K562 (cell line): ENCODE data around the gene BCAP31. TPM values are rescaled to one million over a fixed set of nuclear protein-coding genes. Genes with fewer than 3 reads are reported as not detected.
"Not testable (repeated sequence)": the region's sequence is repeated elsewhere in the genome, so short reads cannot be mapped to it uniquely, and the experiment has no call there.

ENCODE experiments used
- ATAC-seq: fragments of 200-7000 bp; cut with Tn5 transposase; 3 replicates; pipeline ENCODE4 v1.9.1; 2020; ENCODE audit warnings: moderate library complexity
- BruUV-seq: library from RNA; stranded (reverse); fragments of 400-500 nt; replicated peaks from 2 replicates; lab custom pipeline; 2021; lab: Mats Ljungman, UMichigan
- CTCF ChIA-PET: fragments of 300-600 bp; formaldehyde crosslinking; extraction: SDS; loops from one replicate; lab custom pipeline; 2021; ENCODE audit warnings: low intra/inter-chr PET ratio; lab: Yijun Ruan, JAX
- POLR2A ChIA-PET: fragments of 300-600, 350-650 bp; sonication (Branson Sonifier 250); formaldehyde crosslinking; extraction: SDS; loops from one replicate; lab custom pipeline; 2021; ENCODE audit warnings: antibody characterized with exemption, inconsistent platforms; lab: Yijun Ruan, JAX
- DNase-seq, 4 experiments: peaks; one replicate each; pipeline versions ENCODE4 v3.0.0 to v3.0.0-alpha.2; 2011 to 2018; ENCODE audit warnings: low spot score in 3 of 4, mixed read lengths in 3 of 4; ENCODE audit errors: extremely low read depth in 1 of 4
- FAIRE-seq: peaks from 2 replicates; lab custom pipeline; 2011; peaks lifted over from hg19 to GRCh38; lab: Jason Lieb, UNC
- H2AFZ ChIP-seq: 2 replicates; pipeline ENCODE4 v1.6.0; 2011; ENCODE audit warnings: low read depth, low read length, control low read depth, inconsistent platforms
- H3K27ac ChIP-seq: fragments of 200-600 bp; 3 replicates; pipeline ENCODE4 v1.8.0; 2011; ENCODE audit warnings: low read depth, mild to moderate bottlenecking, control low read depth, inconsistent platforms, low read length, moderate library complexity, mixed read lengths; ENCODE audit errors: extremely low read depth
- H3K27me3 ChIP-seq, 2 experiments: fragments of 300-600 bp in 1 of 2; 2 replicates in 1 of 2; 3 replicates in 1 of 2; pipeline versions ENCODE4 v1.6.0 to v1.8.0; 2011; ENCODE audit warnings: inconsistent platforms in 2 of 2, low read length in 2 of 2, mild to moderate bottlenecking in 1 of 2, mixed read lengths in 1 of 2, moderate library complexity in 1 of 2; ENCODE audit not compliant: control insufficient read depth in 2 of 2, insufficient read depth in 2 of 2
- H3K36me3 ChIP-seq: fragments of 300-600 bp; 3 replicates; pipeline ENCODE4 v1.8.0; 2011; ENCODE audit warnings: mild to moderate bottlenecking, low read length, inconsistent platforms; ENCODE audit not compliant: control insufficient read depth, insufficient read depth
- H3K4me1 ChIP-seq, 2 experiments: fragments of 200-600 bp in 1 of 2; replicated peaks in 1 of 2; 2 replicates in 1 of 2; 3 replicates in 1 of 2; pipeline versions ENCODE4 v1.5.1 to v1.8.0; 2011; ENCODE audit warnings: inconsistent platforms in 2 of 2, low read length in 2 of 2, mild to moderate bottlenecking in 1 of 2, mixed read lengths in 1 of 2, moderate library complexity in 1 of 2; ENCODE audit not compliant: control insufficient read depth in 2 of 2, insufficient read depth in 2 of 2
- H3K4me2 ChIP-seq: 2 replicates; pipeline ENCODE4 v1.6.1; 2011; ENCODE audit warnings: low read length, control low read depth, inconsistent platforms, mixed read lengths; ENCODE audit not compliant: insufficient read depth
- H3K4me3 ChIP-seq: fragments of 200-600 bp; sonication (generic), shearing (Covaris generic); 2 replicates; pipeline ENCODE4 v1.5.1; 2016; ENCODE audit warnings: control low read depth, inconsistent platforms
- H3K79me2 ChIP-seq: fragments of 200-600 bp; 3 replicates; pipeline ENCODE4 v1.8.0; 2011; ENCODE audit warnings: low read length, inconsistent platforms; ENCODE audit not compliant: control insufficient read depth, insufficient read depth
- H3K9ac ChIP-seq, 2 experiments: 2 replicates each; pipeline versions ENCODE4 v1.6.0 to v1.6.1; 2011; ENCODE audit warnings: low read depth in 2 of 2, low read length in 2 of 2, control low read depth in 1 of 2, inconsistent platforms in 1 of 2, mild to moderate bottlenecking in 1 of 2, mixed read lengths in 1 of 2; ENCODE audit not compliant: insufficient read depth in 1 of 2
- H3K9me1 ChIP-seq: one replicate; pipeline ENCODE4 v1.6.0; 2011; ENCODE audit warnings: inconsistent platforms, mild to moderate bottlenecking, low read length, moderate library complexity; ENCODE audit not compliant: control insufficient read depth, insufficient read depth
- H3K9me3 ChIP-seq: replicated peaks from 2 replicates; pipeline ENCODE4 v1.5.1; 2011; ENCODE audit warnings: low read depth, low read length, inconsistent platforms; ENCODE audit not compliant: control insufficient read depth, insufficient read depth
- H4K20me1 ChIP-seq: replicated peaks from 2 replicates; pipeline ENCODE4 v1.6.1; 2011; ENCODE audit warnings: low read length, inconsistent platforms, mixed read lengths; ENCODE audit not compliant: control insufficient read depth, insufficient read depth
- C11orf30 ChIP-seq: fragments of 450-650 bp; IDR thresholded peaks from 2 replicates; pipeline ENCODE4 v1.6.1; 2016; ENCODE audit warnings: low read depth, mild to moderate bottlenecking
- CUX1 ChIP-seq: fragments of 200-800 bp; sonication (Bioruptor generic); IDR thresholded peaks from 2 replicates; pipeline ENCODE4 v1.6.1; 2016; ENCODE audit warnings: missing genetic modification characterization, missing compliant biosample characterization
- EP400 ChIP-seq: fragments of 450-650 bp; IDR thresholded peaks from 2 replicates; pipeline ENCODE4 v1.6.1; 2017; ENCODE audit warnings: antibody characterized with exemption, mild to moderate bottlenecking, moderate library complexity
- MEIS2 ChIP-seq: fragments of 450-650 bp; IDR thresholded peaks from 2 replicates; pipeline ENCODE4 v1.6.1; 2014; ENCODE audit warnings: mild to moderate bottlenecking; ENCODE audit not compliant: partially characterized antibody
- MTA3 ChIP-seq: fragments of 450-650 bp; formaldehyde crosslinking; IDR thresholded peaks from 2 replicates; pipeline ENCODE4 v1.6.1; 2017; ENCODE audit warnings: mild to moderate bottlenecking, borderline replicate concordance
- NFIC ChIP-seq: fragments of 450-650 bp; IDR thresholded peaks from 2 replicates; pipeline ENCODE4 v1.6.1; 2017; ENCODE audit warnings: mild to moderate bottlenecking, inconsistent platforms
- SP1 ChIP-seq: sonication (generic); formaldehyde crosslinking; IDR thresholded peaks from 2 replicates; pipeline ENCODE4 v1.8.1; 2022; ENCODE audit warnings: mild to moderate bottlenecking, missing genetic modification reagents
- ZNF592 ChIP-seq: fragments of 450-650 bp; IDR thresholded peaks from 2 replicates; pipeline ENCODE4 v1.6.1; 2017; ENCODE audit warnings: antibody characterized with exemption, mild to moderate bottlenecking
- WGBS: fragments of 100-300 bp; shearing (Covaris generic); methylation state at CpG from one replicate; pipeline ENCODE4 v1.1.6; 2016; ENCODE audit warnings: low coverage, mixed read lengths; ENCODE audit not compliant: insufficient coverage; ENCODE audit errors: missing lambda C conversion rate; 5-methylcytosine and 5-hydroxymethylcytosine counted together
- in situ Hi-C: fragments of 300-500 bp; cut with MboI; formaldehyde crosslinking; loops from 4 replicates; pipeline ENCODE4 v1.15.0; 2018; ENCODE audit warnings: inconsistent platforms, mixed read lengths
- intact Hi-C: fragments of 100-400 bp; cut with micrococcal nuclease; formaldehyde crosslinking; loops from 2 replicates; pipeline ENCODE4 v1.14.2; 2022
- polyA plus RNA-seq, 8 experiments: library from polyadenylated mRNA; depleted of rRNA in 4 of 8; stranded (reverse) in 5 of 8; unstranded in 3 of 8; fragments of >200 nt; fragmentation: Nextera tagmentation in 2 of 8; fragmentation: Illumina TruSeq in 1 of 8; extraction: Ambion mirVana in 2 of 8; extraction: Trizol in 1 of 8; gene quantifications; 2 replicates each; pipeline versions ENCODE4 v1.2.1 to v1.2.3, GENCODE V29; 2011 to 2014; ENCODE audit warnings: inconsistent platforms in 1 of 8, missing spikeins in 1 of 8
- total RNA-seq, 7 experiments: library from RNA; depleted of rRNA in 6 of 7; stranded (reverse); fragments of >200 nt in 6 of 7; fragmentation: Illumina TruSeq in 2 of 7; extraction: Trizol in 2 of 7; gene quantifications; 2 replicates each; pipeline versions ENCODE4 v1.2.1 to v1.2.3, GENCODE V29; 2011 to 2021; ENCODE audit warnings: low replicate concordance in 1 of 7

Gene BCAP31
- total and polyA plus RNA-seq, 9 of the 15 experiments (the other 6 are each of a cell fraction or from before 2014, with no cell fraction given) = 156 to 683 (median 188) TPM

- TF ChIP-seq SP1 (CRISPR knock-in tag) = peak; percentile 63; the same call in 1 of the 2 replicates
- peak; percentile 28 for TF ChIP-seq C11orf30
- TF ChIP-seq EP400 = peak; percentile 47; the same call in 1 of the 2 replicates
- peak; percentile 53; the same call in 1 of the 2 replicates for TF ChIP-seq MTA3
Observed at GRCh38 chrX:153743468-153744209, 19.5 kb upstream of the BCAP31 start (continued).

GRCh38 chrX:153742796-153743467 lies 18.7 kb upstream of the BCAP31 start:
- WGBS = 22% methylated on average over 7 of the region's 32 CpGs
- CTCF ChIA-PET, H2AFZ ChIP-seq, BruUV-seq, H3K9me1 ChIP-seq, H3K4me2 ChIP-seq, in situ Hi-C loops, H3K4me3 ChIP-seq, H3K27me3 ChIP-seq, ATAC-seq, FAIRE-seq, H3K79me2 ChIP-seq, H3K36me3 ChIP-seq, H3K9me3 ChIP-seq, H4K20me1 ChIP-seq: not testable (repeated sequence)
- Histone ChIP-seq H3K9ac (peak overlapping the region; percentile 34 to 79; a peak in 2 of 4 replicates), H3K27ac (peak overlapping the region; percentile 48; the same call in 2 of the 3 replicates), H3K4me1 (peaks cover 0 to 54% of the 10 kb centered on the region in 2 experiments; a peak in 3 of 5 replicates)
- POLR2A ChIA-PET = interaction anchor here (0.6 to 0.7 kb wide), 2 partner anchors 30 to 679 kb away, joined by 3 read pairs; no protein-coding TSS in a partner anchor
- peak in 2 of 4 experiments; percentile 1 to 37 for DNase-seq
- intact Hi-C loops = loop anchor here (1.0 kb wide), 1 partner anchor 17 kb away; no protein-coding TSS in a partner anchor
- TF ChIP-seq MEIS2 = peak; percentile 87
- TF ChIP-seq NFIC = peak; percentile 57; the same call in 1 of the 2 replicates
- 0 out of 2 replicates have a peak, but pooled peaks have one; percentile 1 for TF ChIP-seq CUX1
- 0 out of 2 replicates have a peak, but pooled peaks have one; percentile 10 for TF ChIP-seq ZNF592
